ENCODE data around the gene BCL6B.

DNA sequence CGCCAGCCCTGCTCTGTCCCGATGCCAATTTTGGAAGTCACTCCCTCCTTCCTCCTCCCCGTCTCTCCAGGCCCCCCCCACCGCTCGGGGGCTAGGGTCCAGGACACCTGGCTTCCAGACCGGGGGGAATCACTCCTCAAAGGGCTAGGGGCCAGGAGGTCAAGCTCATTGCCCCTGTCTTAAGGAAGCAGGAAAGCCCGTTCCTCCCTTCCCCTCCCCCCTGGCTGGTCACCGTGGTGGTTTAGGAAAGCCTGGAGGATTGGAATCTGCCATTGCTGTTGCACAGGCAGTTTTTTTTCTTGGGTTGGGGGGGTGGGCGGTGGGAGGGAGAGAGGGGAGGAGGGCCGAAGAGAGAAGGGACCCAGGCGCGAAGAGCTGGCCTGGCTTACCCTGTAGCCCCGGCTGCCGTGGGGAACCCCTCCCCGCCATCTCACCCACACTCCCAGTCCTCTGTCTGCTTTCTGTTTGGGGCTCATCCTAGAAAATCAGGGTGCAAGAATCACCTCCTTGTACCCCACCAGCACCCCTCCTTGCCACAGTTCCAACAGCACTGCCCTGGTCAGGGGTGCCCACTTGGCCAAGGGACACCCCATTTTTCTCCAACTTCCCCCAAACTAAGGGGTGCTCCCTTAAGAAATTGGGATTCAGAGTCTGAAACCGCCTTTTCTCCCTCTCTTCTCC lies 2.9 kb upstream of the BCL6B start:
- TF ChIP-seq CTCF (IDR thresholded peaks at IDR 0.05 in 2 of 3, conservative IDR thresholded peaks at IDR 0.05 in 1 of 3; ENCODE audit: borderline replicate concordance in 1 of 3, insufficient read depth in 1 of 3, low read depth in 2 of 3, low read length in 2 of 3), result no peak
- TF ChIP-seq ZNF274 (IDR thresholded peaks at IDR 0.05; ENCODE audit: low read depth, low read length), result no peak
- no peak for TF ChIP-seq REST (IDR thresholded peaks at IDR 0.05; ENCODE audit: low read depth)
- TF ChIP-seq POLR2A (IDR thresholded peaks at IDR 0.05; ENCODE audit: borderline replicate concordance, extremely low read depth, insufficient read depth, insufficient read length), result no peak
- TF ChIP-seq JUND (IDR thresholded peaks at IDR 0.05), result no peak
- TF ChIP-seq TCF7L2 (IDR thresholded peaks at IDR 0.05; ENCODE audit: borderline replicate concordance, extremely low read depth, insufficient read depth, insufficient read length), result no peak
